Fibroblast of gingiva (primary cell): ENCODE measurements around the gene CLCN6.

ENCODE experiments used
- DNase-seq: peaks from one replicate; pipeline ENCODE4 v3.0.0-alpha.2; 2011; ENCODE audit warnings: low read depth

Gene CLCN6

DNA sequence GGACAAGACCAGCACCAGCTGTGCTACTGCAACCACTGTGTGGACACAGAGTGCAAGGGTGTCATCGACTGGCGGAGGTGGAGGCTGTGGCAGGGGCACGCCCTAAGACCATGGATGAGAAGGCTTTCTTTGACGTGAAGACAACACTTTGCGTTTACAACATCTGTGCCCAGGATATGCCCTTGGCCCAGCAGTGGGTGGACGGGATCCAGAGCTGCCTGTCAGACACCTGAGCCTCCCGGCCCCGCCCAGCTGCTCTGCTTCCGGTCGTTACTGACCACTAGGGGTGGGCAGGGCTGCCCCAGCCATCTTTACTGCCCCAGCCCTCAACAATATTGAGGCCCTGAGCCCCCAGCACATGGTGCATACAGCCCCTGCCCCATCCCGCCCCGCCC is 74.2 kb downstream of the CLCN6 start:
- DNase-seq, result no peak

GRCh38 chr1:11880911-11881748 is 75.1 kb downstream of the CLCN6 start:
- no peak for DNase-seq

DNA sequence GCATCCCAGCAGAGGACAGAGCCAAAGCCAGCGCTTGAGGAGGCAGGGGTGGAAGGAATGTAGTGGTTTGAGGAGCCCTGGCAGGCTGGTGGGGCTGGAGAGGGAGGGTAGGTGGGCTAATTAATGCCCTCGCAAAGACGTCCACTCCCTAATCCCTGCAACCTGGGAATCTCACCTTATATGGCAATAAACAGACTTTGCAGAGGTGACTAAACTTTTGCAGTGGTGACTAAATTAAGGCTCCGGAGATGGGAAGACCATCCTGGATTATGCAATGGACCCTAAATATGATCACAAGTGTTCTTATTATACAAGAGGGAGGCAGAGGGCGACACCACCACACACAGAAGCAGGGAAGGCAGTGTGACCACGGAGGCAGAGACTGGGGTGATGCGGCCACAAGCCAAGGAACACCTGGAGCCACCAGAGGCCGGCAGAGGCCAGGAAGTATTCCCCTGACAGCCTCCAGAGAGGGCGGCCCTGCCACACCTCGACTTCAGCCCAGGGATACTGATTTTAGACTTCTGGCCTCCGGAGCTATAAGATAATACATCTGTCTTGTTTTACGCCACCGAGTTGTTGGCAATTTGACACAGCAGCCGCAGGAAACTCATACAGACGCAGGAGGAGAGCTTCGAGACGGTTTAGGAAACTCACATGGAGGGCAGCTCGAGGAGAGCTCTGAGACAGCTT is 75.9 kb downstream of the CLCN6 start:
- no peak for DNase-seq

GRCh38 chr1:11882814-11883538 is 77.0 kb downstream of the CLCN6 start:
- DNase-seq, result no peak

DNA sequence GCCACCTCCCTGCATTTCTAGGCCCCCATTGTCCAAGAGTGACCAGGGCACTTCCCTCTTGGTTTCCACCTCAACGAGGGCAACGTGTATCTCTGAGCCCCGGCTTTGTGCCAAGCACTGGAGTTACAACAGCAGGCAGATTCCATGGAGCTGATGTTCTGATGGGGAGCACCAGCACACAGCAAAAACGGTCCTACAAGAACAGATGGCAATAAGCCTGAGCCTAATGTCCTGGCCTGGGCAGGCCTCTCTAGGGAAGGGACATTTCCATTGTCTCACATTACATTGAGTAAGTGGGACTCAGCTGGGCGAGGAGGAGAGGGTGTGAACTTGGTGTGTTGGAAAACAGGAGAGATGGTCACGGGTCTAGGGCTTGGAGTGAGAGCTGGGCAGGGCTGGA is 79.9 kb downstream of the CLCN6 start:
- no peak for DNase-seq

DNA sequence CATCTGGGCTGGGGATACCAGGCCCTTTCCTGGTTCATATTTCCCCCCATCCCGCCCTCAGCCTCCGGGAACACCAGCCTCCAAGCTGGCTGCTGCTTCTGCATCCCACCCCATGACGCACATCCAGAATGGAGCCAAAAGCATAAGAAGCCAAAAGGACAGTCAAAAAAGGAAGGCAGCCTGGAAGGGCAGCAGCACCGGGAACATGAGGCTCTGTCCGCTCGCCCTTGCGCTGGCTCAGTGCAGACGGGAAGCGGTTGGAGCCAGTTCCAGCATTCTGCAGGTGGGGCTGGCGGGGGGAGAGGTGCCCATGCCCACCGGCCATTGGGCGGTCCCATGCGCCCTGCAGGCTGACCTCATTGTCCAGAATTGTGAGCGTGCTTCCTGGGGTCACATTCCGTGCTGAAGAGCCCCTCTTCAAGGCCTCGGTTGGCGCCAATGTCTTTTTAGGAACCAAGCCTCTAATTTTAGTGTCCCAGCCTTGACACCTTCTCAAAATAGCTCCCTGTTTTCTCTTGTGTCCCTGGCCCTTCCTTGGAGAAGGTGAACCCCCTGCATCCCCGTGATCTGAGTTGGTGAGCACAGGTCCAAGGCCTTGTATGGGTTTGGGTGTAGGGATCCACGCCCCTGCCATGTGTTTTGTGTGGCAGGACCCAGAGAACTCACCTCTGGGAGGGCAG is 81.1 kb downstream of the CLCN6 start:
- no peak for DNase-seq

DNA sequence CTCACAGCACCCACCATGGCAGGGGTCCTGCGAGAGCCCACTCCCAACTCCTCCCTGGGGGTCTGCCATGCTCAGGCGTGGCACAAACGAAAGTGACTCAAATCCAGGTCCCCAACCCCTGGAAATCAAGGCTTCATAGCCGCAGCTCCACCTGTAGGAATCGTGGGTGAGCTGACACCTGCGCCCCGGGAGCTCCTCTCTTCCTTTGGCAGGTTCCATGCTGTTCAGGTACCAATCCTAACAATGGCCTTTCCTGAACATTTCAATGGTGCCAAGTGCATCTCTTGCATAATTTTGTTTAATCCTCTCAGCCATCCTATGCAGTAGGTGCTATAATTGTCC is 81.6 kb downstream of the CLCN6 start:
- no peak for DNase-seq

DNA sequence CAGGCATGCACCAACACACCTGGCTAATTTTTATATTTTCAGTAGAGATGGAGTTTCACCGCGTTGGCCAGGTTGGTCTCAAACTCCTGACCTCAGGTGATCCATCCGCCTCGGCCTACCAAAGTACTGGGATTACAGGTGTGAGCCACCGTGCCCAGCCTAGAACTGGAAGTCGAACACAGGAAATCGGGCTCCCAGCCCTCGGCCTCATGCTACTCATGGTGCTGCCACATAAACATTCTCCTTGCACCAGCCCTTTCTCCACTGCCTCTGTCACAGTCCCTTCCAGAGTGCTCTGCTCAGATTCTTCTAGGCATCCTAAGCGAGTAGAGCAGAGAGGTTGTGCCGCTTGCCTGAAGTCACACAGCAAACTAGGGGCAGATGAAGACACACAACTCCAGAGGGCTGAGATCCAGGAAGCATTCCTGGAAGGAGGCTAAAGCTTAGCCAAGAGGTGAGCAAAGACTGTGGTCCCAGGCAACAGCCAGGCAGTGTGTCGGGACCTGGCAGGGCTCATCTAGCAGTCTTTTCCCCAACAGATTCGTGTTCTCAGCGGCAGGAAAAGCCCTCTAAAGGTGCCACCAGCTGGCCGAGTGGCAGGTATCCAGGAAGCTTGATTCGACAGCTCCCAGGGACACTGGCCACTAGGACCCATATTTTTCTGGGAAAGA is 82.3 kb downstream of the CLCN6 start:
- DNase-seq, result no peak

DNA sequence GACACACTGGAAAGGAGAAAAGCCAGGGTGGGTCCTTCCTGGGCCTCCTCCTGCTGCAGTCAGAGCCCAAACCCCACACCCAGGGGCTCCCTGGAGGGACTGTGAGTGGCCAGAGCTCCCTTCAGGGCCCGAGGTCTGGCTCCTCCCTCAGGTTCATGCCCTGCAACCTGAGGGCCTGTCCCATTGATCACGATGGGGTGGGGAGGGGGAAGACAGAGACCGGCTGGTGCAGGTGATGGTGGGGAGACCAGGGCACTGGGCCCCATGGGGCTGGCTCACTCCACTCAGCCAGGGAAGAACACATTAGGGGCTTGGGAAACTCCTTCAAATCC is 82.9 kb downstream of the CLCN6 start:
- no peak for DNase-seq

- no peak for DNase-seq
These were observed 85.6 kb downstream of the CLCN6 start for GRCh38 chr1:11891433-11892186.
